Smooth muscle cell (in vitro differentiated cells): Measurements from ENCODE around the gene NT5DC3. TPM values are rescaled to one million over a fixed set of nuclear protein-coding genes. Genes with fewer than 3 reads are reported as not detected.

ENCODE experiments used
- DNase-seq: peaks from one replicate; lab custom pipeline; 2025; ENCODE audit not compliant: unreplicated experiment; lab: John Stamatoyannopoulos, UW
- H2AFZ ChIP-seq: fragments of 200-600 bp; sonication (generic); 2 replicates; pipeline ENCODE4 v1.6.0; 2016; ENCODE audit warnings: antibody characterized with exemption, low read depth, mild to moderate bottlenecking
- H3F3A ChIP-seq: fragments of 200-600 bp; sonication (generic); 2 replicates; pipeline ENCODE4 v1.6.0; 2017; ENCODE audit warnings: antibody characterized with exemption, low read depth
- H3K27ac ChIP-seq: fragments of 200-600 bp; sonication (generic); 2 replicates; pipeline ENCODE4 v1.5.1; 2016; ENCODE audit warnings: low read depth, mild to moderate bottlenecking
- H3K27me3 ChIP-seq: fragments of 200-600 bp; sonication (generic); 2 replicates; pipeline ENCODE4 v1.6.1; 2016; ENCODE audit warnings: low read depth, mild to moderate bottlenecking
- H3K36me3 ChIP-seq: fragments of 200-600 bp; sonication (generic); 2 replicates; pipeline ENCODE4 v1.5.1; 2016; ENCODE audit warnings: low read depth
- H3K4me1 ChIP-seq: fragments of 200-600 bp; sonication (generic); 2 replicates; pipeline ENCODE4 v1.5.1; 2016; ENCODE audit warnings: low read depth
- H3K4me2 ChIP-seq: fragments of 200-600 bp; sonication (generic); 2 replicates; pipeline ENCODE4 v1.6.0; 2016; ENCODE audit warnings: mild to moderate bottlenecking
- H3K4me3 ChIP-seq: fragments of 200-600 bp; sonication (generic); 2 replicates; pipeline ENCODE4 v1.5.1; 2016; ENCODE audit warnings: mild to moderate bottlenecking
- H3K79me2 ChIP-seq: fragments of 200-600 bp; sonication (generic); 2 replicates; pipeline ENCODE4 v1.6.0; 2016; ENCODE audit warnings: low read depth, mild to moderate bottlenecking
- H3K9ac ChIP-seq: fragments of 200-600 bp; sonication (generic); 2 replicates; pipeline ENCODE4 v1.6.0; 2016; ENCODE audit warnings: low read depth
- H3K9me3 ChIP-seq: fragments of 200-600 bp; sonication (generic); replicated peaks from 2 replicates; pipeline ENCODE4 v1.5.1; 2016; ENCODE audit warnings: low read depth
- H4K20me1 ChIP-seq: fragments of 200-600 bp; sonication (generic); 2 replicates; pipeline ENCODE4 v1.6.0; 2016; ENCODE audit warnings: low read depth
- CTCF ChIP-seq: fragments of 200-600 bp; sonication (generic); IDR thresholded peaks from 2 replicates; pipeline ENCODE4 v1.5.1; 2017; ENCODE audit warnings: borderline replicate concordance, mild to moderate bottlenecking, antibody characterized with exemption; ENCODE audit not compliant: insufficient read depth, poor library complexity, severe bottlenecking
- WGBS: methylation state at CpG from one replicate; pipeline ENCODE4 v1.1.7; 2016; ENCODE audit warnings: low lambda C conversion rate; 5-methylcytosine and 5-hydroxymethylcytosine counted together
- polyA plus RNA-seq: library from polyadenylated mRNA; unstranded; fragments of >200 nt; fragmentation: Nextera tagmentation; extraction: Ambion mirVana; gene quantifications from 2 replicates; pipeline ENCODE4 v1.2.1, GENCODE V29; 2016
- total RNA-seq: library from RNA; depleted of rRNA; stranded (reverse); fragments of >200 nt; gene quantifications from 2 replicates; pipeline ENCODE4 v1.2.3, GENCODE V29; 2014

Gene NT5DC3
- total and polyA plus RNA-seq, 2 experiments from 2014 or later = 0.57 to 1.4 TPM

- no peak for DNase-seq
- Histone ChIP-seq H3K4me2 (no peak overlapping the region), H3K79me2 (no peaks in the 10 kb centered on the region), H3K4me3 (no peak overlapping the region), H3K9me3 (no peaks in the 10 kb centered on the region), H3K4me1 (no peaks in the 10 kb centered on the region), H3K27ac (no peak overlapping the region), H3K36me3 (no peaks in the 10 kb centered on the region), H3K9ac (no peak overlapping the region), H3F3A (no peaks in the 10 kb centered on the region), H2AFZ (no peak overlapping the region), H4K20me1 (no peaks in the 10 kb centered on the region), H3K27me3 (no peaks in the 10 kb centered on the region)
- peak; percentile 33 for TF ChIP-seq CTCF
- 75% methylated on average over 4 of the region's 4 CpGs for WGBS
These were observed 43.3 kb upstream of the NT5DC3 start for GRCh38 chr12:103884316-103884715.

- WGBS = 99% methylated on average over 2 of the region's 2 CpGs
These were observed 42.9 kb upstream of the NT5DC3 start for GRCh38 chr12:103883908-103884307.

GRCh38 chr12:103882861-103883596, 42.0 kb upstream of the NT5DC3 start:
- Histone ChIP-seq H2AFZ (no peak overlapping the region), H3K36me3 (no peaks in the 10 kb centered on the region), H4K20me1 (no peaks in the 10 kb centered on the region), H3K27me3 (no peaks in the 10 kb centered on the region), H3K9me3 (no peaks in the 10 kb centered on the region), H3K4me3 (no peak overlapping the region), H3K79me2 (no peaks in the 10 kb centered on the region), H3F3A (no peaks in the 10 kb centered on the region), H3K9ac (no peak overlapping the region), H3K27ac (no peak overlapping the region), H3K4me1 (peaks cover 3% of the 10 kb centered on the region), H3K4me2 (no peak overlapping the region)
- no peak for DNase-seq
- TF ChIP-seq CTCF = no peak
- 66% methylated on average over 2 of the region's 2 CpGs for WGBS

More at GRCh38 chr12:103883908-103884307, 42.9 kb upstream of the NT5DC3 start:
- no peaks in the 10 kb centered on the region for H4K20me1 ChIP-seq
- H3K4me2 ChIP-seq = no peak overlapping the region
- no peaks in the 10 kb centered on the region for H3K36me3 ChIP-seq
- H3K4me1 ChIP-seq = no peaks in the 10 kb centered on the region
- no peak for DNase-seq
- H3K27ac ChIP-seq = no peak overlapping the region
- no peak overlapping the region for H2AFZ ChIP-seq
- H3K9ac ChIP-seq = no peak overlapping the region
- no peaks in the 10 kb centered on the region for H3K9me3 ChIP-seq
- no peaks in the 10 kb centered on the region for H3K27me3 ChIP-seq
- TF ChIP-seq CTCF = no peak
- H3K79me2 ChIP-seq = no peaks in the 10 kb centered on the region
- no peaks in the 10 kb centered on the region for H3F3A ChIP-seq
- H3K4me3 ChIP-seq = no peak overlapping the region

- no peaks in the 10 kb centered on the region for H3K9me3 ChIP-seq
- no peaks in the 10 kb centered on the region for H3K79me2 ChIP-seq
- H2AFZ ChIP-seq = no peak overlapping the region
- no peak overlapping the region for H3K27ac ChIP-seq
- no peak overlapping the region for H3K4me3 ChIP-seq
- peaks cover 3% of the 10 kb centered on the region for H3K4me1 ChIP-seq
- H3K9ac ChIP-seq = no peak overlapping the region
- H3F3A ChIP-seq = no peaks in the 10 kb centered on the region
- no peaks in the 10 kb centered on the region for H3K36me3 ChIP-seq
- 90% methylated on average over 2 of the region's 2 CpGs for WGBS
- no peaks in the 10 kb centered on the region for H3K27me3 ChIP-seq
- TF ChIP-seq CTCF = no peak
- H3K4me2 ChIP-seq = no peak overlapping the region
- DNase-seq = no peak
- no peaks in the 10 kb centered on the region for H4K20me1 ChIP-seq
These were observed 40.2 kb upstream of the NT5DC3 start for GRCh38 chr12:103881261-103881660.
